Lower leg skin (tissue), 3 donors: ENCODE measurements around the gene PLK3.

ENCODE experiments used
- CTCF ChIP-seq, 3 donors: fragments of 450-650 bp; IDR thresholded peaks; one replicate each; pipeline ENCODE4 v1.5.1; 2016; ENCODE audit warnings: antibody characterized with exemption in 3 of 3, mild to moderate bottlenecking in 3 of 3, moderate library complexity in 2 of 3
- POLR2A ChIP-seq, 2 donors: fragments of 450-650 bp; IDR thresholded peaks; one replicate each; pipeline ENCODE4 v1.6.1; 2016 to 2017; ENCODE audit warnings: antibody characterized with exemption in 2 of 2, mild to moderate bottlenecking in 1 of 2, moderate library complexity in 1 of 2

DNA sequence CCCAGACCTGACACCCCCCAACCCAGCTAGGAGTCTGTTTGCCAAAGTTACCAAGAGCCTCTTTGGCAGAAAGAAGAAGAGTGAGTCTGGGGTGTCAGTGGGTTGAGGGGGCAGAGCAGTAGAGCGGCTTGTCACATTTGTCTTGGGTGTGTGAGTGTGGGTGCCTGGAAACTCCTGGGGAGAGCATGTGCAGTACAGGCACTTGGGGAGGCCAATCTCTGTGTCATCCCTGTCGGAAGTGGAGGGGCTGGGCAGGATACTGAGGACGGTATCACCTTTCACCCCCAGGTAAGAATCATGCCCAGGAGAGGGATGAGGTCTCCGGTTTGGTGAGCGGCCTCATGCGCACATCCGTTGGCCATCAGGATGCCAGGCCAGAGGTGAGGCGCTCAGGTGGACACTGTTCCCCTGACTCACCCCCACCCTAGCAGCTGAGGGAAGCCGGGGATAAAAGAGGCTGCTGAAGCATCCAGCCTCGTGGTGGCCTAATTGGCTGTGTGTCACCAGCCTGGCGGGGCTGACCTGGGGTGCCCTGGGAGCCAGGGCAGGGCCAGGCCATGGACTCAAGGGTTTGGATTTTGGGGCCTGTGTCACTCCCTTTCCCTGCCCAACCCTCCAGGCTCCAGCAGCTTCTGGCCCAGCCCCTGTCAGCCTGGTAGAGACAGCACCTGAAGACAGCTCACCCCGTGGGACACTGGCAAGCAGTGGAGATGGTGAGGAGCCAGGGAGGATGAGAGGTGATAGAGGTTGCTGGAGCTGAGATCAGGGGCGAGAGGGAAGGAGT is 3.3 kb downstream of the PLK3 start:
- TF ChIP-seq CTCF (IDR thresholded peaks at IDR 0.05) (no peak), POLR2A (IDR thresholded peaks at IDR 0.05) (no peak)
